ENCODE results near the gene AMIGO1.
A peak's percentile ranks its signal among the peaks of the same experiment; 100 is the strongest.

The AMIGO1 gene

DNA sequence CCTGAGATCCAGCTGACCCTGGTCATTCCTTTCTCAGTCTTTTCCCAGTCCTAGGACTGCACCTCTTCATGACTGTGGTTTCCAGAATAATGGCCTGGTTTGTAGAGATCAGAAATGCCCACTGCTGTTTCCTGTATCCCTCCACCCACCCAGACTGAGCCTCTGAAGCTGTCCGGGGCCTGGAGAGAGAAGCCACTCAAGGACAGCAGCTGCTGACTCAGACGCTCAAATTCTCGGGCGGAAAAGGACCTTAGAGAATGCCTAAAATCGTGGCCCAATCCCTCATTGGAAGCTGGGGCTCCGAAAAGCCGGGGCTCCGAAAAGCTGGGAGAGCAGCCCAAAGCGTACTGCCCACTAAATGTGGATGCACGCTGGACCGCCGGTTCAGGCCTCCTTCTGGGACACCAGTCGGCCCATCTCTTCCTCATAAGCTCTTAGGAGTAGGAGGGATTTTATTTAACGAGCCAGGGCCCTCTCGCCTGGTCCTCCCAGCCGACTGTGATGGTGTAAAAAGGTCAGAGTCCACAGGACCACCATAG, 22.4 kb upstream of the AMIGO1 start:
- DNase-seq: no peak

DNA sequence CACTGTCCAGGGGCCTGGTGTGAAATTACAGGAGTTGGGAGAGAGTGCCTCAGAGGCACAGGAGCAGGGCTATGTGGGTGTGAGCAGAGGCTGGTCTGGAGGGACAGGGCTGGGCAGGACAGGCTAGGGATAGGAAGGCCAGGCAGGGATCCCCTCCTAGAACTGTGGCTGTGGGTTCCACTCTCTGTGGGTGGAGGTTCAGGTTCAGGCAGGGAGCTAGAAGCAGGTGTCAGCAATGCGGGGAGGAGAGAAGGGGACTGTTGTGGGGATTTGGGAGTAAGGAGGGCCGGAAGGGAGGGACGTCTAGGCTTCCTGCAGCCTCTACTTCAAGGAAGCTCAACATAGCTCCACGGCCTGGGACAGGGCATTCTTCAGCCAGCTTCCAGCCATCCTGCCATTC, 21.9 kb upstream of the AMIGO1 start:
- no peak for DNase-seq

DNA sequence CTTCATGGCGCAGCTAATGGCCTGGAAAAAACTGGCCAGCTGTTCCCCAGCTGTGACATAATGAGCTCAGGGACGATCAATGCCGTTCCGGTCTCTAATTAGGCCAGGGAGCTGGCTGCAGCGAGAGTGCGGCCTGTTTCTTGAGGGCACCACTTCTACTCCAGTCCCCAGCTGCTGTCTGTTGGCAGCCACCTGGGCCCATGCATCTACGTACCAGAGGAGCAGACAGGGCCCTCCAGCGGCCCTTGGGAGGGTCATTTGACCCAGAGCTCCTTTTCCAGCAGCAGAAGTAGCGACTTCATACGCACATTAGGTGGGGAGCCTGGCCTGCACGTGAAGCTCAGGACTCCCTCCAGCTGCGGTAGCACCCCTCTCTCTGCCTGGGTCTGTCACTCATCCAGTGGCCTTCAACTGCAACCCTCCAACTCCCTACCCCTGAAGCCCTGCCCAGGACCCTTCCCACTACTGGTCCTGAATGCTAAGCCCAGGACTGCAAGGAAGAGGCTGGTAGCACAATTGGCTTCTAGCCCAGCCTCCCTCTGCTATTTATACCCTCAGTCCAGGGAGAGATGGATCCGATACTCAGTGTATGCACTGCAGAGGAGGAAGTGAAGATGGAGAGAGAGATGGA, 21.0 kb upstream of the AMIGO1 start:
- DNase-seq: no peak

DNA sequence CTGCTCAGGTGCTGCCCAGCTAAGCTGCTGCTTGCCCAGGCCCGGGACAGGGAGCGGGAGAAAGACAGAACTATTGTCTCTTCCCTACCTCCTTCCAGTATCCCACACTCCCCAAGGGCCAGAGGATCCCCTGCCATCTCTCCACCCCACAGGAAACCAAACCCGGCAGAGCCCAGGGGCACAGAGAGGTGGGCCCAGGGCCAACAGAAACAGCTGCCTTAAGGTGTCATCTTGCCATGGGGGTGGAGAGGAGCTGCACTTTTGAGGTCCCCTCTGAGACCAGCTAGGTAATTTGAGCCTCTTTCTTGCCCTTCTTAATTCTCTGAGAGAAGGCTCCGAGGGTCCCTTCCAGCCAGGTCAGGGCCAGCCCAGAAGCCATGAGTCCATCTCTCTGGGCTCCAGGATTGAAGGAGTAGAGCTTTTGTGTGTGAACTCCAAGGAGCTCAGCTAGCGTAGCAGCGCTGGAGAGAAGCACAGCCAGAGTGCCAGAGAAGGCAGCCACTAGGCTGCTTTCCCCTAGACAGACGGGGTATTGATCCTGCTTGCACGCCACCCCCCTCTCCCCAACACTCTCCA, 20.4 kb upstream of the AMIGO1 start:
- DNase-seq: no peak

DNA sequence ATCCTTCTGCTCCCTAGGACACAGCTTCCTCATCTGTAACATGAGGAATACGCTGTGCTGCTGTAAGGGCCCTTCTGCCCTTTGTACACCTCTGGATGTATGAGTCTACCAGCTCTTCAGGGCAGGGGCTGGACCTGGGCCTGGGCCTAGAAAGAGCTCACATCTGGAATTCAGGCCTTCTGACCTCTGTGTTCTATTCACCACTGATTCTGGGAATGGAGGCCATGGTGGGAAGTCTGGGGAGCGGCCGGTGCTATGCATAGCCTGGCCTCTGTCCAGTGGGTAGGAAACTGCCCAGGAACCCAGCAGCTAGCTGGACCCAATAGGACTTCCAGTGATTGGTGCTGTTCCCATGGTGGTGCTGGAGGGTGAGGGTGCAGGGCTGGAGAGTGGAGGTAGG, 19.2 kb upstream of the AMIGO1 start:
- no peak for DNase-seq

DNA sequence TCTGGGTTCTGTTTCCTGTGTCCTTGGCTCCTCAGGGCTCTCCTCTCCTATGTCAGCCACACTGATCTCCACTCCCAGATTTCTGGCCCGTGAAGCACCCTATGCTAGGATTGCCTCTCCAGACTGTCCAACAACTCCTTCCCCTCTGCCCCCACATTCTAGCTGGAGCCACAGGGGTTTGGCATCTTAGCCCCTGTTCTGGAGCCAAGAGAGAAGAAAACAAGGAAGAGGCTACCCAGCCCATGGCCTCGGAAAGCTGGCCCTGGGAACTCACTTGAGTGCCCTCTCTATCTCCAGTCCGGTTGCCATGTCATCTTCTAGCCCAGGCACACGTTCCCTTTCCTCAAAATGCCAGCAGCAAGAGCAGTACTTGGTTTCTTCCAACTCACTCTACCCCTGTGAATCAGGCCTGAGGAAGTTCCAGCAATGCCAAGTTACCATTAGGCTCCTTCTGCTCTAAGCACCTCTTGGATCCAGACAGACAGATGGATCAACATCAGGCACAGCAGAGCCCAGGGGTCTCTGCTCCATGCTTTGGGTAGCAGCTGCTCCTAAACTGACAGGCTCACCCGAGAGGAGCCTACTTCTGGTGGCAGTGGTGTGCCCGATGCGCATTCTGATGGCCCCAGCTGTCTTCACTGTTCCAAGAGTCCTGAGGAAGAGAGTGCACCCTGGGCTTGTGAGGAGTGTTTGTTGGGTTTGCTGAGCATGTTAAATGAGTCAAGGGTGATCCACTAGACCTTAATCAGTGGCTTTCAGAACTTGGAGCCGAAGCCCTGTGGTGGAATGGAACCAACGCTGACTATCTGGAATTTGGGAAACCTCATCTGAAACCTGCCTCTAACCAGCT, 18.5 kb upstream of the AMIGO1 start:
- no peak for DNase-seq

DNA sequence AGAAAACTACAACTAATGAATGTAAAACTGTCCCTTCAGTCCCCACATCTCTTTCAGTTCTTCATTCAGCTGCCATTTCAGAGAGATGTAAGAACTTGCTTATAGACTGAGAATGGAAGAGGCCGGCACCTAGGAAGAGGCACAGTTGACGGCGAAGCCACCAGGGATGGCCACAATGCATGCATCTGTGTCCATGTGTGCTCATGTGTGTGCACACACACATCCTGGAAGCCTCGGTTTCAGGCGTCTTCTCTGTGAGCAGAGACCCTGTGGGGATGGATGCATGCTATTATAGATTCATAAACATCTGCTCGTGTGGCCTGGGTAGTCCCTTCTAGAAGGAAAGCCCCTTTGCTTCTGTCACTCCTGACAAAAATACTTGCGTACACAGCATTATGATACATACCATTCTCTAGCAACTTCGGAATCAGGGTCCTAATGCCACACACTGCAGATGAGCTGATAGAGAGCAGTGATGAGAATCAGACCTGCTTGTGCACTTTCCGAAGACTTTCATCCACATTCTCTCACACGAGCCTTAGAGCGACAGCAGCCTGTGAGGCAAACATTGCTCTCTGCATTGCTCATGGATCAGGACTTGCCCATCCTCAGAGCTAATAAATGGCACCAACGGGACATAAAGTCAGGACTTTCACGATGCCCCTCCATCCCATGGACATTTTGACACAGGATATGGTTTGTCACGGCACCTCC, 17.7 kb upstream of the AMIGO1 start:
- DNase-seq: no peak

DNA sequence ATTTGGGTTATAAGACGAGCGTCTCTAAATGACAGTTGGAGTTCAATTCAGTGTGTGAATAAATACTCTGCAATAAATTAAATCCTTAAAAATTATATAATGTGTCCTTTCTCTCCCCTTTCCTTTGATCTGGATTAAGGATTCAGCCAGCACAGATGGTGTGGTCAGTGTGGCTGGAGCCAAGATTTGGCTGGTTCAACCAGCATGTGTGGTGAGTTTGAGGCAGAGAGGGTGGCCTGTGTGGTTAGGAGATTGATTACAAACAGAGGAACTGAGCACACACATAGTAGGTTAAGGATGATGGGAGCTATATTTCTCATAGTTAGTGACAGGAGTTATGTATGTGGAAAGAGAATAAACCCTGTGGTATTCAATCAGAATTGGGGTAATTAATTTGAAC, 14.2 kb upstream of the AMIGO1 start:
- no peak for DNase-seq

DNA sequence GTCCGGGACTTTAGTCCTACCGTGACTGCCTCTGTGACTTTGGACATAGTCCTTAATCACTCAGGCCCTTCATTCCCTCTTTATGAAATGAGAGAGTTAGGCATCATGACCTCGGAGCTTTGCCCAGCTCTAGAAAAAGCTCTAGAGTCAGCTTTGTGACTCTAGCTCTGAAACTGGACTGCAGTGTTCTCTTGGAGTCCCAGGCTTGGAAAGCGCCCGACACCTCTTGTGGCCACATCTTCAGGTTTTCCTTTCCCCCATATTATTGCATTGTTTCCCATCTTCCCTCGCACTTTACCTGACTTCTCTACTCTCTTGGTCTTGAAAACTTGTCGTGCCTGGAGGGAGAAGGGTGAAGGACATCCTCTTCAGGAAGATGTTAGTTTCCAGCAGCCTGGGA, 12.5 kb upstream of the AMIGO1 start:
- DNase-seq: no peak

DNA sequence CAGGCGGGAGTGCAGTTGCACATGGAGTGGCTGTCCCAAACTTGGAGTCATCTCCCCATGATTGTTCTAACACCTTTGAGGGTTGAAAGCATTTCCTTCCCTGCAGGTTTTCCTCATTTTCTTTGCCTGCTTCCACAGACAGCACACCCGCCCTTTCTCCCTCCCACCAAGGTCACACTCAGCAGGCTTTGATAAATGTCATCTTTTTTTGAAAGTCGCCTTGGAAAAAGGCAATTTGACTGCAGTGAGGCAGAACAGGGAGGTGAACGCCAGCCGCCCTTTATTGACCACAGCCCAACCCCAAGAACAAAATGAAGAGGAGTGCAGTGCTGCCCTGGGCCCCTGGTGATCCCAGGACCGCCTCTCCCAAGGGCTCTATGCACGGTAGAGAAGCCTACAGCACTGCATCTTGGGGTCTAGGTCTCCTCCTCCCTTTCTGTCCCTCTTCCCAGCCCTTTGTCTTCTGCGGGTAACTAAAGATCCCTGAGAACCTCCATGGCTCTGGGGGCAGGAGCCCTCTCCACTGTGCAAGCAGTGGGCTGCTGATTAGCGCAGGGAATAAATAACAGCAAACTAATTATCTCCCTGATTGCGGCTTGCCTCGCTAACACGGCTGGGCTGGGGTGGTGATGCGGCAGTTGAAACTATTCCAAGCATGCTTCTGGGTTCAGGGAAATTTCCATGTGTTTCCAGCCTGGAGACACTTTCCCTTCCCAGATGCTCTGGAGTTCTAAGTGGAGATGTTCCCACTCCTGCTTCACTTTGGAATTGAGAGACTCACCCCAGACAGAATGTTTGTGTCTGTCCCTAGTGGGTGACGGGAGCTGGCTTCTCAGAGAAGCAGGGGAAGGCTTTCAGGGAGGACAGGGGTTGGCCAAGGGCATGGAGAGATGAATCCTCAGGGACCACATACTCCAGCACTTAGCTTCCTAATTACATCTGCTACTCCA, 11.8 kb upstream of the AMIGO1 start:
- no peak for DNase-seq

DNA sequence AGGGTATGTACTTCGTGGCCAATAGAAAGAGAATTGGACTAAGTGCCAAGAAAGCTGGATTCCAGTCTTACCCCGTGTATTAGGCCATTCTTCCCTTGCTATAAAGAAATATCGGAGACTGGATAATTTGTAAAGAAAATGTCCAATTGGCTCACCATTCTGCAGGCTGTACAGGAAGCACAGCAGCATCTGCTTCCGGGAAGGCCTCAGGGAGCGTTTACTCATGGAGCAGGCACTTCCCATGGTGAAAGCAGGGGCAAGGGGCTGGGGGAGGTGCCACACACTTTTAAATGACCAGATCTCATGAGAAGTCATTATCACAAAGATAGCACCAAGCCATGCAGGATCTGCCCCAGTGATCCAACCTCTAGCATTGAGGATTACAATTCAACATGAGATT, 7.8 kb upstream of the AMIGO1 start:
- DNase-seq: no peak

DNA sequence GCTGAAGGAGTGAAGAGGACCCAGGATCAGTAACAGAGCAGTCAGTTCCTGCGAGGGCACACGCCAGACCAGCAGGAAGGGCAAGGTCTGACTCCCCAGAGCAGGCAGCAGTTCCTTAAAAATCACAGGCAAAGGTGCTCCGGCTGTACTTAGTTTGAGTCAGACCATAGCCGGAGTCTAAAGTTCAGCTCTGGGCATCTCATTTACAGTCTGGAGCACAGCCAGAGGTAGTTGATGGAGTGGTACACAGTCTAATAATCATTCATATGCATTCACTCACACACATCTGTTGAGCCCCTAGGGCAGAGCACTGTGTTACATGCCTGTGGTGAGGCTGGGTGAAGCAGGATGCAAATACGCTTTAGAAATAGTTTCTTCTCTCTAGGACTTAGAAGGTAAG, 7.3 kb upstream of the AMIGO1 start:
- DNase-seq: no peak

DNA sequence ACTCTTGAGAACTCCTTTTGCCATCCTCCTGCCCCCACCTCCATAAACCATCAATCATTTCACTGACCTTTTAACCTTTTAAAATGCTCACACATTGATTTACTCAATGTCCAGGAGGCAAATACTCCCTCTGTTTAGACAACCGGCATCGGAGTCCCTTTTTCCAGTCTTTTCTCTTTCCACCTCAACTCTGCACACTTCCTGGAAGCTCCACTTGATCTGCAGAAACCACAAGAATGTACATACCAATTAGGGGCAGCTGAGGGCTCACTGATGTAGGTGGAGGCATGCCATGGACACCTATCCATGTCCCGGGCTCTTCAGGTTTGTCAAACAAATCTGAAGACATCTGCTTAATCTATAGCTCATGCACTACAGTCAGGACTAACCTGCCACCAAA, 5.3 kb upstream of the AMIGO1 start:
- no peak for DNase-seq

DNA sequence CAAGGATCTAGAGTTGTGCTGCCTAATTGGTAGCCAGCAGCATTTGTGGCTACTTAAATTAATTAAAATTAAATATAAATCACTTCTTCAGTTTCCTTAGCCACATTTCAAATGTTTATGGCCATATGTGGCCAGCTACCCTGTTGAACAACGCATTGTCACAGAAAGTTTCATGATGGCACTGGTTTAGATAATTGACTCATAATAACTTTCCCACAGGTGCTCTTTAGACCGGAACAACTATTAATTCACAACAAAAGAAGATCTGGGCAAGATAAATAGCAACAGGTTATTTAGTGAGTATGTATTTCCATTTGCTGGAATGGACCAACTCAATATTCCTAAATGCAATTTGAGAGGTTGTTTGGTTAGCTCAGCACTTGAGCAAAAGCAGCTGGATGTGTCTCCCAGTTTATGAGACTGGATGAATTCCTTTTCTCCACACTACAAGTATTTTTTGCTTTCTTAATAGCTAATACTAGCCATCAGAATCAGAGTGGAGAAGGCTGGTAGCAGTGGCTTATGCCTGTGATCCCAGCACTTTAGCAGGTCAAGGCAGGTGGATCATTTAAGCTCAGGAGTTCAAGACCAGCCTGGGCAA, 3.7 kb upstream of the AMIGO1 start:
- DNase-seq: no peak

DNA sequence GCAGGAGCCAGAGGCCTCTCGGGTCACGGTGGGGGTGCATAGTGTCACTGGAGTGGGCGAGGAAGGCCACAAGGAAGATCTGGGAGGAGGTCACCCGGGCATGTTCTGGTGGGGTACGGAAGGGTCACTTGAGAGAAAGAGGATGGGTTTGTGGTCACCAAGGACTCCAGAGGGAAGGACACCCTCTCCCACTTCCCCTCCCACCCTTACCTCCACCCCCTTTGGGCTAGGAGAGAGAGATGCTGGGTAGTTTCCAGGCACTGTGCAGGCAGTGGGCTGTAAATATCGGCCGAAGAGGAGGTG, 703 bp downstream of the AMIGO1 start:
- no peak for DNase-seq

DNA sequence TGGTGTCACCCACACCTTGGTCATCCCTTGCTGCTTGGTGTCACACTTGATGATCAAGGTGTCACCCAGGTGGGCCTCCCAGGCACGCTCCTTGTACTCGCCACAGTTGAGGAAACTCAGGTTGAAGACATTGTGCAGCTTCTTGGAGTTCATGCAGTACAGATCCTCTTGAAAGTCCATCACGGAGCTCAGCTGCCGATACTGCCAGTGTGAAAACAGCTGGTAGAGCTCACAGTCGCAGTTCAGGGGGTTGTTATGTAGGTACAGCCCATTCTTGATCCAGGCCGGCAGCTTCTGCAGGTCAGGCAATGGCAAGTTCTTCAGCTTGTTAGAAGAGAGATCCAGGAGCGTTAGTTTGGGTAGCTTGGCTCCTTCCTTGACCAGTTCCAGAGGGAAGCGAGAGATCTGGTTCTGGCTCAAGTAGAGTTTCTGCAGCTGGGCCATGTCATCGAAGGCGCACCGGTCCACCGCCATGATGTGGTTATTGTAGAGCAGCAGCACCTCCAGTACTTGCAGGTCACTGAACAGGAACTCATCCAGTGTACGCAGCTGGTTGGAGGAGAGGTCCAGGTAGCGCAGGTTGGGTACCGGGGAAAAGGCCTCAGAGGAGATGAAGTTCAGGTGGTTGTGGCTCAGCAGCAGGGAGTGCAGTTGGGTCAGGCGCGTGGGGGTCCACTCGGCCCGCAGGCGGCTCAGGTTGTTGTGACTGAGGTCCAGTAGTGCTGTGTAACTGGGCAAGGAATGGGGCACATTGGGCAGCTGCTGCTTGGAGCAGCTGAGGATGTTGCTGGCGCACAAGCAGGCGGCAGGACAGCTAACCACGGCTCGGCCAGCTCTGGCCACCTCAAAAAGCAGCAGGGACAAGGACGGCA, 1.3 kb downstream of the AMIGO1 start:
- no peak for DNase-seq

DNA sequence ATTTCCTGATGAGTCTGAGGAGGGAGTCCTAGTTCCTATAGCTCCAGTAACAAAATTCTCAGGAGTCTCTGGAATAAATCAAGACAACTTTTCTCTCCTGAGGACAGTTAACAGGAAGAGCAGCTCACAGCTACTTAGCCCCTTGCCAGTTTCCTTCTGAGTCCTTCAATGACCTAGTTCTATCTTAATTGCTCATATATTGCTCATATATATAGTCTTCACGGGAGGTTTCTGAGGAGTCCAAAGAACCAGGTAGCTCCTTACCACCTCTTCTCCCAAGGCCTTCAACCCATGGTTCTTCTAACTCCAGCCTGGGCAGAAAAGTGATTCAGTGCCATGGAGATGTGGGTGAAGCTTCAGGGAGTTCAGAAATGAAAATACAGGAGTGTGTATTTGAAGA, 4.6 kb downstream of the AMIGO1 start:
- no peak for DNase-seq

DNA sequence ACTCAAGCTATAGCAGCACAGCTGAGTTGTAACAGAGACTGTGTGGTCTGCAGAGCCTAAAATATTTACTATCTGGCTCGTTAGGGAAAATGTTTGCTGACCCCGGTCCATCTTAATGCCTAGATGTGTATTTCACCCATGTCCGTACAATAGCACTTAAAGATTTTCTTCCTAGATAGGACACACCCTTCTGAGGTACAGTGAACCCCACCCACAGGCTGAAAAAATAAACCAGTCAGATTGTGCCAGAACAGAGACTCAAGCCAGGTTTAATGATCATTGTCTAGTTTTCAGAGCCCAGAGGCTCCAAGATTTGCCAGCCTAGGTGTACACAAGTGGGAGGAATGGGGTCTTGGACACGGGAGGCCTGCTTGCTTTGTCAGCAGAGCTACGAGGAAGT, 5.6 kb downstream of the AMIGO1 start:
- DNase-seq: peak; percentile 35

DNA sequence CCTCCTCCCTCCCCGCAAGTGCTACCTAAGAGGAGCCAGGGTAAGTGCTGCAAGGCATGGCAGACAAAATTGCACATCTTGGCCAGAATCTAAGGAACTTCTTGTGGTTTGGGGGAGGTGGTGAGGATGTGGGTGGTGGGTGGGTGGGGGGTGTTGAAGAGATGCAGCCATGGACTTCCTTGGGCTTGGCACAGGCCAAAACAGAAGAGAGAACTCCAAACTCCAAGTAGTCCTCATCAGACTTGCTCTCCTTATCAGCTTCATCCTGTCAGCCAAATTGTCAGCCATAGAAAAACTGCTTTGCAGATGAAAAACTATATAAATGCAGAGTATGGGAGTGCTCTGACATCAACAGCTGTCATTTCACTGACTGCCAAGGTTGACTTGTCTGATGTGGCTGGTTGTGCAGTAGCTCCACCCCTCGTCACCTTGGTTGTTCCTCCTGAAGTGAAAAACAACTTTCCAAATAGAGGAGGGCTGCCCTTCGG, 7.1 kb downstream of the AMIGO1 start:
- DNase-seq: peak; percentile 81

DNA sequence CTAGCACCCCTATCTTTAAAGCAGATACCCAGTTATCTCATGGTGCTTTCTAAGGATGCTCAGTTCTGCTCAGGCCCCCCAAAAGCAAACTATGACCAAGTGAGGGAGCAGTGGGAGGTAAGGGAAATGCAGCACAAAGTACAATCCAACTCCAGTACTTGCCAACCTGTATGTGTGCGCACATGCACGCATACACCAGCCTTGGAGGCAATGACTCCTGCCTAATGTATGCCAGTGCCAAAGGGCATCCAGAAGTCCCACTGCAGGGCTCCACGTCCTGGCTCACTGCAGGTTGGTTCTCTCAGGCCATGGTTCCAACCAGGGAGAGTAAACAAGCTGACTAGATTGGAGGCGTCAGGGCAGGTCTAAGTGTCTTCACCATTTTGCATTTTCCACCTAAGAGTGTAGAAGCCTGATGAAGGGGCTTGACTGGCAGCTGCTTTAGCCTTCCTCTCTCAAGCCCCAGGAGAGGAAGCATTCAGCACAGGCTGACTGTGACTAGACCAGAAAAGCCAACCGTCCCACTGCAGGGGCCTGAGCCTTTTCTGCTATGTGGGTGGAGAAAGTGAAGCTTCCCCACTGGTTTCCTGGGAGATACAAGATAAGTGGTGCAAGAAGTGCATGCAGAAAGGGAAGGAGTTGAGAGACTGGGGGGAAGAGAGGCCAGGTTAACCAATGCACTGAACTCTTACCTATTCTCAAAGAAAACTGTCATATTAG, 7.7 kb downstream of the AMIGO1 start:
- no peak for DNase-seq

Measured in CD4-positive, alpha-beta T cell treated with Interleukin-17A for 1 hour (primary cell).